ENCODE results near the gene WBP1L. TPM values are rescaled to one million over a fixed set of nuclear protein-coding genes. Genes with fewer than 3 reads are reported as not detected.

Gene WBP1L
- polyA plus RNA-seq, 3 donors: 24.8 to 43.0 (median 38.3) TPM

- Mint-ChIP-seq H3K4me1 (peaks cover 16% of the 10 kb centered on the region), H3K4me3 (no peak overlapping the region), H3K36me3 (peaks cover 12 to 16% of the 10 kb centered on the region in 2 donors), H3K9me3 (peaks cover 0 to 6% (median 0%) of the 10 kb centered on the region in 7 donors), H3K27ac (no peak overlapping the region), H3K27me3 (ENCODE audit: low read depth in 3 of 3) (no peaks in the 10 kb centered on the region)
- intact Hi-C loops (cut with micrococcal nuclease): no loop called here
- Histone ChIP-seq H3K9me3 (replicated peaks in 1 of 2; ENCODE audit: control insufficient read depth in 1 of 2, insufficient read depth in 1 of 2, low read length in 2 of 2) (no peaks in the 10 kb centered on the region), H3K36me3 (replicated peaks in 1 of 2; ENCODE audit: control insufficient read depth in 1 of 2, insufficient read depth in 2 of 2, low read length in 2 of 2) (no peaks in the 10 kb centered on the region), H3K79me2 (ENCODE audit: insufficient read depth, low read length) (peaks cover 4% of the 10 kb centered on the region), H3K4me2 (replicated peaks; ENCODE audit: extremely low read depth, low read length, poor library complexity, severe bottlenecking) (no peak overlapping the region), H3K9ac (ENCODE audit: insufficient read depth, low read length, poor library complexity, severe bottlenecking) (no peak overlapping the region), H3K4me1 (ENCODE audit: control insufficient read depth in 1 of 2, insufficient read depth in 2 of 2, low read length in 2 of 2) (no peaks in the 10 kb centered on the region), H3K27ac (ENCODE audit: low read depth in 1 of 2, low read length in 2 of 2) (no peak overlapping the region), H3K27me3 (ENCODE audit: control insufficient read depth in 2 of 2, insufficient read depth in 2 of 2, low read length in 2 of 2) (no peaks in the 10 kb centered on the region), H3K4me3 (replicated peaks in 1 of 3; ENCODE audit: low read depth in 2 of 3, low read length in 3 of 3) (no peak overlapping the region), H4K20me1 (ENCODE audit: insufficient read depth, low read length) (no peaks in the 10 kb centered on the region), H2AFZ (ENCODE audit: insufficient read depth, low read depth, low read length, poor library complexity, severe bottlenecking) (no peak overlapping the region)
- TF ChIP-seq, protein P1, sequence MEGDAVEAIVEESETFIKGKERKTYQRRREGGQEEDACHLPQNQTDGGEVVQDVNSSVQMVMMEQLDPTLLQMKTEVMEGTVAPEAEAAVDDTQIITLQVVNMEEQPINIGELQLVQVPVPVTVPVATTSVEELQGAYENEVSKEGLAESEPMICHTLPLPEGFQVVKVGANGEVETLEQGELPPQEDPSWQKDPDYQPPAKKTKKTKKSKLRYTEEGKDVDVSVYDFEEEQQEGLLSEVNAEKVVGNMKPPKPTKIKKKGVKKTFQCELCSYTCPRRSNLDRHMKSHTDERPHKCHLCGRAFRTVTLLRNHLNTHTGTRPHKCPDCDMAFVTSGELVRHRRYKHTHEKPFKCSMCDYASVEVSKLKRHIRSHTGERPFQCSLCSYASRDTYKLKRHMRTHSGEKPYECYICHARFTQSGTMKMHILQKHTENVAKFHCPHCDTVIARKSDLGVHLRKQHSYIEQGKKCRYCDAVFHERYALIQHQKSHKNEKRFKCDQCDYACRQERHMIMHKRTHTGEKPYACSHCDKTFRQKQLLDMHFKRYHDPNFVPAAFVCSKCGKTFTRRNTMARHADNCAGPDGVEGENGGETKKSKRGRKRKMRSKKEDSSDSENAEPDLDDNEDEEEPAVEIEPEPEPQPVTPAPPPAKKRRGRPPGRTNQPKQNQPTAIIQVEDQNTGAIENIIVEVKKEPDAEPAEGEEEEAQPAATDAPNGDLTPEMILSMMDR (IDR thresholded peaks at IDR 0.05): no peak
- no peak for DNase-seq
- WGBS (ENCODE audit: insufficient coverage): 96% methylated on average over 3 of the region's 4 CpGs
Measured at GRCh38 chr10:102723989-102724388, 19.8 kb upstream of the WBP1L start.

DNA sequence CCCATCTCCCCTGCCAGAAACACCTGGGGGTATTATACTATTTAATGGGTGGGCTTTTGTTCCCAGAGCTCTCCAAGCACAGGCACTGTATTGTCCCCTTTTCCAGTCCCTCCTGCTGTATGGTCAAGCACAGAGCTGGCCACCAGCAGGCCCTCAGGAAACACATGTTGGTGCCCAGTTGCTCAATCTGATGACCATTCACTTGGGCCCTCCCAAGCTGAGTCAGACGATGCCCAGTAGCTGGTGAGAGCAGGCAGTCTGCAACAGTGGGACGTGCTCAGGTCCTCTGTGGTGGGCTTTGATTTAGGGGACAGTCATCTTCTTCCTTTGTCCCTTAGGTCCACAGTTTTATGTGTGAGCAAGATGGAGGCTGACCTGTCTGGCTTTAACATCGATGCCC is 17.5 kb upstream of the WBP1L start:
- 69% methylated on average over 3 of the region's 3 CpGs for WGBS (ENCODE audit: insufficient coverage)
- Histone ChIP-seq H3K27ac (ENCODE audit: low read depth in 1 of 2, low read length in 2 of 2) (peak overlapping the region in 1 of 2 donors; percentile 41), H3K27me3 (ENCODE audit: control insufficient read depth in 2 of 2, insufficient read depth in 2 of 2, low read length in 2 of 2) (no peaks in the 10 kb centered on the region), H3K9me3 (replicated peaks in 1 of 2; ENCODE audit: control insufficient read depth in 1 of 2, insufficient read depth in 1 of 2, low read length in 2 of 2) (no peaks in the 10 kb centered on the region), H3K4me3 (replicated peaks in 1 of 3; ENCODE audit: low read depth in 2 of 3, low read length in 3 of 3) (no peak overlapping the region), H3K9ac (ENCODE audit: insufficient read depth, low read length, poor library complexity, severe bottlenecking) (no peak overlapping the region), H3K79me2 (ENCODE audit: insufficient read depth, low read length) (no peaks in the 10 kb centered on the region), H4K20me1 (ENCODE audit: insufficient read depth, low read length) (no peaks in the 10 kb centered on the region), H3K36me3 (replicated peaks in 1 of 2; ENCODE audit: control insufficient read depth in 1 of 2, insufficient read depth in 2 of 2, low read length in 2 of 2) (no peaks in the 10 kb centered on the region), H3K4me2 (replicated peaks; ENCODE audit: extremely low read depth, low read length, poor library complexity, severe bottlenecking) (no peak overlapping the region), H3K4me1 (ENCODE audit: control insufficient read depth in 1 of 2, insufficient read depth in 2 of 2, low read length in 2 of 2) (no peaks in the 10 kb centered on the region), H2AFZ (ENCODE audit: insufficient read depth, low read depth, low read length, poor library complexity, severe bottlenecking) (no peak overlapping the region)
- peaks cover 20% of the 10 kb centered on the region for H3K4me1 Mint-ChIP-seq
- H3K27me3 Mint-ChIP-seq (ENCODE audit: low read depth in 3 of 3): peaks cover 0 to 2% (median 2%) of the 10 kb centered on the region in 3 donors
- peaks cover 0 to 6% (median 0%) of the 10 kb centered on the region in 7 donors for H3K9me3 Mint-ChIP-seq
- TF ChIP-seq, protein P1 (IDR thresholded peaks at IDR 0.05): no peak
- peak in 1 of 3 donors; percentile 34 for DNase-seq
- peak overlapping the region in 3 of 7 donors; percentile 15 to 54 (median 16) for H3K27ac Mint-ChIP-seq
- intact Hi-C loops (cut with micrococcal nuclease): no loop called here
- H3K36me3 Mint-ChIP-seq: peaks cover 16% of the 10 kb centered on the region in 2 donors
- H3K4me3 Mint-ChIP-seq: no peak overlapping the region

All from CD14-positive monocyte (primary cell).